GM21717 (cell line): ENCODE data around the gene FKBP4.

ENCODE experiments used
- ATAC-seq: cut with Tn5 transposase; IDR thresholded peaks from one replicate; pipeline ENCODE4 v1.9.1; 2021; ENCODE audit warnings: mild to moderate bottlenecking, moderate library complexity; ENCODE audit not compliant: unreplicated experiment

FKBP4 gene

GRCh38 chr12:2776129-2776806 lies 18.5 kb upstream of the FKBP4 start:
- ATAC-seq, result no peak

GRCh38 chr12:2779281-2779680 lies 15.5 kb upstream of the FKBP4 start:
- ATAC-seq, result no peak

GRCh38 chr12:2783936-2784600 lies 10.7 kb upstream of the FKBP4 start:
- no peak for ATAC-seq

GRCh38 chr12:2785017-2785416 lies 9.8 kb upstream of the FKBP4 start:
- ATAC-seq, result no peak

- no peak for ATAC-seq
Measured at GRCh38 chr12:2791089-2791488, 3.7 kb upstream of the FKBP4 start.

GRCh38 chr12:2792671-2793500 lies 1.9 kb upstream of the FKBP4 start:
- ATAC-seq, result no peak

GRCh38 chr12:2793561-2793960 lies 1.2 kb upstream of the FKBP4 start:
- no peak for ATAC-seq

- ATAC-seq, result peak; percentile 2
Measured at GRCh38 chr12:2794191-2794735, 507 bp upstream of the FKBP4 start.

- peak; percentile 66 for ATAC-seq
Measured at GRCh38 chr12:2795291-2796186, 769 bp downstream of the FKBP4 start.

GRCh38 chr12:2796187-2796666 lies 1.5 kb downstream of the FKBP4 start:
- ATAC-seq, result no peak

- no peak for ATAC-seq
Measured at GRCh38 chr12:2797721-2798418, 3.1 kb downstream of the FKBP4 start.

- no peak for ATAC-seq
Measured at GRCh38 chr12:2800046-2800570, 5.3 kb downstream of the FKBP4 start.

GRCh38 chr12:2801044-2801783 lies 6.4 kb downstream of the FKBP4 start:
- ATAC-seq, result no peak

- ATAC-seq, result no peak
Measured at GRCh38 chr12:2803635-2804392, 9.0 kb downstream of the FKBP4 start.

- no peak for ATAC-seq
Measured at GRCh38 chr12:2804393-2805142, 9.8 kb downstream of the FKBP4 start.

GRCh38 chr12:2805143-2805520 lies 10.4 kb downstream of the FKBP4 start:
- no peak for ATAC-seq

GRCh38 chr12:2806700-2807099 lies 11.9 kb downstream of the FKBP4 start:
- no peak for ATAC-seq
